HepG2 (cell line): ENCODE results near the gene DCAF8. TPM values are rescaled to one million over a fixed set of nuclear protein-coding genes. Genes with fewer than 3 reads are reported as not detected.
A peak's percentile ranks its signal among the peaks of the same experiment; 100 is the strongest.

Experiments used
- ATAC-seq: fragments of 200-7000 bp; cut with Tn5 transposase; 3 replicates; pipeline ENCODE4 v1.9.1; 2020; ENCODE audit warnings: mild to moderate bottlenecking, moderate library complexity
- BruUV-seq: library from RNA; stranded (reverse); fragments of 400-500 nt; replicated peaks from 2 replicates; lab custom pipeline; 2021; lab: Mats Ljungman, UMichigan
- CTCF ChIA-PET: fragments of 300-600 bp; formaldehyde crosslinking; extraction: SDS; loops from one replicate; lab custom pipeline; 2021; ENCODE audit warnings: low total read pairs, inconsistent platforms, low intra/inter-chr PET ratio; lab: Yijun Ruan, JAX
- POLR2A ChIA-PET: fragments of 350-600 bp; sonication (Branson Sonifier 250); formaldehyde crosslinking; loops from one replicate; lab custom pipeline; 2020; ENCODE audit warnings: antibody characterized with exemption, inconsistent platforms; lab: Yijun Ruan, JAX
- DNase-seq: peaks from one replicate; pipeline ENCODE4 v3.0.0-alpha.2; 2015; ENCODE audit warnings: low spot score
- FAIRE-seq: peaks from 3 replicates; lab custom pipeline; 2011; peaks lifted over from hg19 to GRCh38; lab: Jason Lieb, UNC
- H2AFZ ChIP-seq: one replicate; pipeline ENCODE4 v1.6.1; 2011; ENCODE audit warnings: low read length, inconsistent platforms
- H3K27ac ChIP-seq: fragments of 300-600 bp; 3 replicates; pipeline ENCODE4 v1.8.0; 2011; ENCODE audit warnings: mixed run types, mild to moderate bottlenecking, mixed read lengths, low read length, inconsistent platforms; ENCODE audit not compliant: insufficient read depth; ENCODE audit errors: extremely low read length
- H3K27me3 ChIP-seq, 2 experiments: fragments of 200-600 bp in 1 of 2; 2 replicates in 1 of 2; 3 replicates in 1 of 2; pipeline versions ENCODE4 v1.6.0 to v1.8.0; 2011; ENCODE audit warnings: low read length in 2 of 2, mild to moderate bottlenecking in 2 of 2, moderate library complexity in 2 of 2, inconsistent platforms in 1 of 2; ENCODE audit not compliant: insufficient read depth in 2 of 2, control insufficient read depth in 1 of 2
- H3K36me3 ChIP-seq, 2 experiments: fragments of 200-600 bp in 1 of 2; replicated peaks in 1 of 2; 2 replicates in 1 of 2; 3 replicates in 1 of 2; pipeline versions ENCODE4 v1.5.1 to v1.8.0; 2011; ENCODE audit warnings: low read length in 2 of 2, inconsistent platforms in 1 of 2; ENCODE audit not compliant: insufficient read depth in 2 of 2, control insufficient read depth in 1 of 2
- H3K4me1 ChIP-seq: 2 replicates; pipeline ENCODE4 v1.5.1; 2012; ENCODE audit warnings: low read length, inconsistent platforms; ENCODE audit not compliant: insufficient read depth
- H3K4me2 ChIP-seq: 2 replicates; pipeline ENCODE4 v1.6.0; 2011; ENCODE audit warnings: low read depth, low read length, inconsistent platforms
- H3K4me3 ChIP-seq, 3 experiments: fragments of 200-600 bp in 1 of 3; sonication (generic), shearing (Covaris generic) in 1 of 3; replicated peaks in 1 of 3; 2 replicates each; pipeline ENCODE4 v1.5.1; 2011 to 2016; ENCODE audit warnings: low read length in 3 of 3, inconsistent platforms in 2 of 3, low read depth in 2 of 3, mild to moderate bottlenecking in 2 of 3, control low read depth in 1 of 3, mixed read lengths in 1 of 3; ENCODE audit not compliant: insufficient read depth in 1 of 3
- H3K79me2 ChIP-seq: one replicate; pipeline ENCODE4 v1.6.1; 2011; ENCODE audit warnings: low read length, inconsistent platforms; ENCODE audit not compliant: insufficient read depth
- H3K9ac ChIP-seq: 2 replicates; pipeline ENCODE4 v1.6.0; 2011; ENCODE audit warnings: mild to moderate bottlenecking, low read depth, low read length, inconsistent platforms; ENCODE audit not compliant: insufficient read depth
- H3K9me3 ChIP-seq: 2 replicates; pipeline ENCODE4 v1.5.1; 2012; ENCODE audit warnings: mild to moderate bottlenecking, low read length
- H4K20me1 ChIP-seq: 2 replicates; pipeline ENCODE4 v1.6.0; 2011; ENCODE audit warnings: inconsistent platforms, mild to moderate bottlenecking, low read length, moderate library complexity; ENCODE audit not compliant: insufficient read depth
- CBX5 ChIP-seq: sonication (generic); formaldehyde crosslinking; IDR thresholded peaks from 2 replicates; pipeline ENCODE4 v1.4.0; 2020; ENCODE audit warnings: missing genetic modification reagents, borderline replicate concordance
- ZNF709 ChIP-seq: sonication (generic); formaldehyde crosslinking; IDR thresholded peaks from 2 replicates; pipeline ENCODE4 v1.5.0; 2020; ENCODE audit warnings: mild to moderate bottlenecking, missing genetic modification reagents
- WGBS: methylation state at CpG from one replicate; pipeline ENCODE4 v1.1.6; 2017; ENCODE audit warnings: low lambda C conversion rate; 5-methylcytosine and 5-hydroxymethylcytosine counted together
- in situ Hi-C: cut with HindIII; loops from 2 replicates; pipeline ENCODE4 v1.10.0; 2017; ENCODE audit warnings: low pct_unique_long_range_greater_than_20kb; ENCODE audit not compliant: extremely low pct_ligation_motif_present
- intact Hi-C: fragments of 100-400 bp; cut with micrococcal nuclease; formaldehyde crosslinking; loops from one replicate; pipeline ENCODE4 v1.10.0; 2022; ENCODE audit not compliant: unreplicated experiment
- polyA plus RNA-seq, 8 experiments: library from polyadenylated mRNA; depleted of rRNA in 3 of 8; stranded (reverse) in 7 of 8; unstranded in 1 of 8; fragments of >200 nt; fragmentation: Illumina TruSeq in 4 of 8; extraction: Trizol in 4 of 8; gene quantifications; 2 replicates each; pipeline versions ENCODE4 v1.2.1 to v1.2.3, GENCODE V29; 2011 to 2016; ENCODE audit warnings: low read depth in 4 of 8, missing spikeins in 1 of 8, mixed read lengths in 1 of 8; ENCODE audit not compliant: insufficient read depth in 1 of 8
- total RNA-seq, 5 experiments: library from RNA; depleted of rRNA; stranded (reverse); fragments of >200 nt; fragmentation: Illumina TruSeq; extraction: Trizol; gene quantifications; 2 replicates each; pipeline ENCODE4 v1.2.3, GENCODE V29; 2016; ENCODE audit warnings: low read depth in 1 of 5
- TF ChIP-seq, protein P1 (sequence below): IDR thresholded peaks from 2 replicates; pipeline ENCODE4 v1.6.1; 2016; ENCODE audit warnings: missing compliant biosample characterization, missing genetic modification reagents, borderline replicate concordance
- TF ChIP-seq, protein P2 (sequence below): sonication (generic); formaldehyde crosslinking; IDR thresholded peaks from 2 replicates; pipeline ENCODE4 v1.4.0; 2020; ENCODE audit warnings: missing genetic modification reagents
- TF ChIP-seq, protein P3 (sequence below): sonication (generic); formaldehyde crosslinking; IDR thresholded peaks from 2 replicates; pipeline ENCODE4 v1.8.1; 2023; ENCODE audit warnings: missing genetic modification reagents, inconsistent platforms, borderline replicate concordance
- TF ChIP-seq, protein P4 (sequence below): IDR thresholded peaks from 2 replicates; pipeline ENCODE4 v1.6.1; 2012; ENCODE audit warnings: inconsistent platforms
- TF ChIP-seq, protein P5 (sequence below): sonication (generic); formaldehyde crosslinking; IDR thresholded peaks from 2 replicates; pipeline ENCODE4 v1.8.1; 2023; ENCODE audit warnings: mild to moderate bottlenecking, moderate library complexity, missing genetic modification reagents

DCAF8 gene
- total and polyA plus RNA-seq, 2 of the 13 experiments (the other 11 are each of a cell fraction or from before 2014, with no cell fraction given): 73.4 to 79.8 TPM

DNA sequence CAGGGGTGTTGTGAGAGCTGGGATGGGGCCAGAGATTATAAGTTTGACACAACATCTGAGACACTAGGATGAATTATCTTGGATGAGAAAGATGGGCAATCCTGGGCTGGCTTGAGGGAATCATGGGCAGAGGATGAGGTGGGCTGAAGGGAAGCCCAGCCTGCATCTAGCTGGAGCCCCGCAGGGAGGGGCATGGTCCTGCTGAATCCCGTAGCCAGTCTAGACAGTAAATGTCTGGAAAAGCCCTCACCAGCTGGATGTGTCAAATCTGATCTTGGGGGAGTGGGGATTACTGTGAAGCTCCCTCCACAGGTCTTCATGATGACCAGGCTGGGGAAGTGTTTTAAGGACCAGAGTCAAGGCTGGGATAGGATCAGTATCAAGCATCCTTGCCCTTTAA is 75.6 kb downstream of the DCAF8 start:
- FAIRE-seq: no peak

DNA sequence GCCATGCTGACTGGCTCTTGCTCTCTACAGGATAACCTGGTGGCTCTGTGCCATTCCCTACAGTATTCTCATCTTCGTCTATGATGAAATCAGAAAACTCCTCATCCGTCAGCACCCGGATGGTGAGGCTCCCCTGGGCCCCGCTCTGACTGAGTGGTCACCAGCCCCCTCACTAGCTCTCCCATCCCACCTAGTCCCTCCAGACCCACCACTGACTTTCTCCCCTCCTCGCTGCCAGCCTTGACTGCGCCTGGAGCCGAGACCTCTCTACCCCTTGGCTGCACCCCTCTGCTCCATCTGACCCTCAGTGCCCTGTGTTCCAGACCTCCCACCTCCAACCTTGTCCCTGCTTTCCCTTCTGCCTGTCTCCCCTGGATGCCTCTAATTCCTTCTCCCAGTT is 76.1 kb downstream of the DCAF8 start:
- Histone ChIP-seq H3K27ac (no peak overlapping the region), H4K20me1 (no peaks in the 10 kb centered on the region), H3K4me3 (no peak overlapping the region), H3K9ac (no peak overlapping the region), H3K79me2 (no peaks in the 10 kb centered on the region), H3K27me3 (peaks cover 1 to 18% of the 10 kb centered on the region in 2 experiments; a peak in 3 of 5 replicates), H3K4me2 (no peak overlapping the region), H3K36me3 (no peaks in the 10 kb centered on the region), H2AFZ (no peak overlapping the region), H3K4me1 (peaks cover 9% of the 10 kb centered on the region), H3K9me3 (no peaks in the 10 kb centered on the region)
- TF ChIP-seq, protein P1, sequence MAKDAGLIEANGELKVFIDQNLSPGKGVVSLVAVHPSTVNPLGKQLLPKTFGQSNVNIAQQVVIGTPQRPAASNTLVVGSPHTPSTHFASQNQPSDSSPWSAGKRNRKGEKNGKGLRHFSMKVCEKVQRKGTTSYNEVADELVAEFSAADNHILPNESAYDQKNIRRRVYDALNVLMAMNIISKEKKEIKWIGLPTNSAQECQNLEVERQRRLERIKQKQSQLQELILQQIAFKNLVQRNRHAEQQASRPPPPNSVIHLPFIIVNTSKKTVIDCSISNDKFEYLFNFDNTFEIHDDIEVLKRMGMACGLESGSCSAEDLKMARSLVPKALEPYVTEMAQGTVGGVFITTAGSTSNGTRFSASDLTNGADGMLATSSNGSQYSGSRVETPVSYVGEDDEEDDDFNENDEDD (CRISPR knock-in tag): no peak
- TF ChIP-seq, protein P2, sequence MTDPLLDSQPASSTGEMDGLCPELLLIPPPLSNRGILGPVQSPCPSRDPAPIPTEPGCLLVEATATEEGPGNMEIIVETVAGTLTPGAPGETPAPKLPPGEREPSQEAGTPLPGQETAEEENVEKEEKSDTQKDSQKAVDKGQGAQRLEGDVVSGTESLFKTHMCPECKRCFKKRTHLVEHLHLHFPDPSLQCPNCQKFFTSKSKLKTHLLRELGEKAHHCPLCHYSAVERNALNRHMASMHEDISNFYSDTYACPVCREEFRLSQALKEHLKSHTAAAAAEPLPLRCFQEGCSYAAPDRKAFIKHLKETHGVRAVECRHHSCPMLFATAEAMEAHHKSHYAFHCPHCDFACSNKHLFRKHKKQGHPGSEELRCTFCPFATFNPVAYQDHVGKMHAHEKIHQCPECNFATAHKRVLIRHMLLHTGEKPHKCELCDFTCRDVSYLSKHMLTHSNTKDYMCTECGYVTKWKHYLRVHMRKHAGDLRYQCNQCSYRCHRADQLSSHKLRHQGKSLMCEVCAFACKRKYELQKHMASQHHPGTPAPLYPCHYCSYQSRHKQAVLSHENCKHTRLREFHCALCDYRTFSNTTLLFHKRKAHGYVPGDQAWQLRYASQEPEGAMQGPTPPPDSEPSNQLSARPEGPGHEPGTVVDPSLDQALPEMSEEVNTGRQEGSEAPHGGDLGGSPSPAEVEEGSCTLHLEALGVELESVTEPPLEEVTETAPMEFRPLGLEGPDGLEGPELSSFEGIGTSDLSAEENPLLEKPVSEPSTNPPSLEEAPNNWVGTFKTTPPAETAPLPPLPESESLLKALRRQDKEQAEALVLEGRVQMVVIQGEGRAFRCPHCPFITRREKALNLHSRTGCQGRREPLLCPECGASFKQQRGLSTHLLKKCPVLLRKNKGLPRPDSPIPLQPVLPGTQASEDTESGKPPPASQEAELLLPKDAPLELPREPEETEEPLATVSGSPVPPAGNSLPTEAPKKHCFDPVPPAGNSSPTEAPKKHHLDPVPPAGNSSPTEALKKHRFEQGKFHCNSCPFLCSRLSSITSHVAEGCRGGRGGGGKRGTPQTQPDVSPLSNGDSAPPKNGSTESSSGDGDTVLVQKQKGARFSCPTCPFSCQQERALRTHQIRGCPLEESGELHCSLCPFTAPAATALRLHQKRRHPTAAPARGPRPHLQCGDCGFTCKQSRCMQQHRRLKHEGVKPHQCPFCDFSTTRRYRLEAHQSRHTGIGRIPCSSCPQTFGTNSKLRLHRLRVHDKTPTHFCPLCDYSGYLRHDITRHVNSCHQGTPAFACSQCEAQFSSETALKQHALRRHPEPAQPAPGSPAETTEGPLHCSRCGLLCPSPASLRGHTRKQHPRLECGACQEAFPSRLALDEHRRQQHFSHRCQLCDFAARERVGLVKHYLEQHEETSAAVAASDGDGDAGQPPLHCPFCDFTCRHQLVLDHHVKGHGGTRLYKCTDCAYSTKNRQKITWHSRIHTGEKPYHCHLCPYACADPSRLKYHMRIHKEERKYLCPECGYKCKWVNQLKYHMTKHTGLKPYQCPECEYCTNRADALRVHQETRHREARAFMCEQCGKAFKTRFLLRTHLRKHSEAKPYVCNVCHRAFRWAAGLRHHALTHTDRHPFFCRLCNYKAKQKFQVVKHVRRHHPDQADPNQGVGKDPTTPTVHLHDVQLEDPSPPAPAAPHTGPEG (CRISPR knock-in tag): no peak
- no peak for TF ChIP-seq CBX5 (CRISPR knock-in tag)
- in situ Hi-C loops (no loop called here), intact Hi-C loops (no loop called here)
- FAIRE-seq (no peak), ATAC-seq (no peak), DNase-seq (no peak)
- WGBS: 68% methylated on average over 7 of the region's 7 CpGs
- BruUV-seq: no TSS peak
- CTCF ChIA-PET: no interaction called here
- POLR2A ChIA-PET: no interaction called here

More for the DNA sequence above, 75.6 kb downstream of the DCAF8 start:
- Histone ChIP-seq H3K27me3 (peaks cover 1 to 20% of the 10 kb centered on the region in 2 experiments; a peak in 3 of 5 replicates), H4K20me1 (no peaks in the 10 kb centered on the region), H2AFZ (no peak overlapping the region), H3K4me1 (peaks cover 9% of the 10 kb centered on the region), H3K4me3 (no peak overlapping the region), H3K79me2 (no peaks in the 10 kb centered on the region), H3K36me3 (no peaks in the 10 kb centered on the region), H3K9ac (no peak overlapping the region)
- no peak for DNase-seq
- in situ Hi-C loops: no loop called here
- 84% methylated on average over 2 of the region's 2 CpGs for WGBS
- ATAC-seq: peak; percentile 14; the same call in 2 of the 3 replicates
- POLR2A ChIA-PET: no interaction called here
- TF ChIP-seq ZNF709 (CRISPR knock-in tag) (0 out of 2 replicates have a peak, but pooled peaks have one; percentile 23), CBX5 (CRISPR knock-in tag) (no peak)
- TF ChIP-seq, protein P3, sequence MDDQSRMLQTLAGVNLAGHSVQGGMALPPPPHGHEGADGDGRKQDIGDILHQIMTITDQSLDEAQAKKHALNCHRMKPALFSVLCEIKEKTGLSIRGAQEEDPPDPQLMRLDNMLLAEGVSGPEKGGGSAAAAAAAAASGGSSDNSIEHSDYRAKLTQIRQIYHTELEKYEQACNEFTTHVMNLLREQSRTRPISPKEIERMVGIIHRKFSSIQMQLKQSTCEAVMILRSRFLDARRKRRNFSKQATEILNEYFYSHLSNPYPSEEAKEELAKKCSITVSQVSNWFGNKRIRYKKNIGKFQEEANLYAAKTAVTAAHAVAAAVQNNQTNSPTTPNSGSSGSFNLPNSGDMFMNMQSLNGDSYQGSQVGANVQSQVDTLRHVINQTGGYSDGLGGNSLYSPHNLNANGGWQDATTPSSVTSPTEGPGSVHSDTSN (CRISPR knock-in tag): no peak
- TF ChIP-seq, protein P4, sequence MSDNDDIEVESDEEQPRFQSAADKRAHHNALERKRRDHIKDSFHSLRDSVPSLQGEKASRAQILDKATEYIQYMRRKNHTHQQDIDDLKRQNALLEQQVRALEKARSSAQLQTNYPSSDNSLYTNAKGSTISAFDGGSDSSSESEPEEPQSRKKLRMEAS: no peak
- TF ChIP-seq, protein P5, sequence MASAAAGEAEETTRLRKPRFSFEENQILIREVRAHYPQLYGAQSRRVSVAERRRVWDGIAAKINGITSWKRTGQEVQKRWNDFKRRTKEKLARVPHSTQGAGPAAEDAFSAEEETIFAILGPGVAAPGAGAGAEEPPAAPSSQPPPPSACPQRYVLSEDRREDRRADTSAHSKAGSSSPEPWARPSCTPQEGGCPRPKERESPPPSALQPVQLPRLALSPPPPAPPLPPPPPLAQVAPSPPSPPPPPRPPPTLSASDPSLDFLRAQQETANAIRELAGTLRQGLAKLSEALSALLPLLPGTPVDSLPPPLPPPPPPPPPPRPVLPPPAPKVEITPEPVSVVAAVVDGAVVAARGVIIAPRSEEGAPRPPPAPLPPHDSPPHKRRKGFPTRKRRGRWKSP: no peak
- TF ChIP-seq, all 625 proteins: peak for 1
- H3K27ac ChIP-seq: no peak overlapping the region
- CTCF ChIA-PET: no interaction called here
- no peak overlapping the region; the same call in 1 of the 2 replicates for H3K4me2 ChIP-seq
- intact Hi-C loops: no loop called here
- no TSS peak for BruUV-seq
- H3K9me3 ChIP-seq: no peaks in the 10 kb centered on the region
